Loucy (cell line): Measurements from ENCODE around the gene VAT1L.

ENCODE experiments used
- CTCF ChIP-seq: fragments of 200-600 bp; sonication (generic); conservative IDR thresholded peaks from 2 replicates; pipeline ENCODE4 v1.5.1; 2014; ENCODE audit warnings: mild to moderate bottlenecking, antibody characterized with exemption, low read length
- EZH2phosphoT487 ChIP-seq: fragments of 200-600 bp; IDR thresholded peaks from 2 replicates; pipeline ENCODE4 v1.6.1; 2018; ENCODE audit warnings: antibody characterized with exemption, mild to moderate bottlenecking, moderate library complexity, borderline replicate concordance

GRCh38 chr16:77989846-77990245 is 201.5 kb downstream of the VAT1L start:
- TF ChIP-seq CTCF (no peak), EZH2phosphoT487 (no peak)
